Retina (tissue), 1 donor: ENCODE results near the gene KLHL35.
"Not testable (repeated sequence)": the region's sequence is repeated elsewhere in the genome, so short reads cannot be mapped to it uniquely, and the experiment has no call there.

Experiments used
- DNase-seq: peaks from one replicate; pipeline ENCODE4 v3.0.0-alpha.2; 2016

KLHL35 gene

GRCh38 chr11:75387736-75388294, 45.2 kb downstream of the KLHL35 start:
- no peak for DNase-seq

DNA sequence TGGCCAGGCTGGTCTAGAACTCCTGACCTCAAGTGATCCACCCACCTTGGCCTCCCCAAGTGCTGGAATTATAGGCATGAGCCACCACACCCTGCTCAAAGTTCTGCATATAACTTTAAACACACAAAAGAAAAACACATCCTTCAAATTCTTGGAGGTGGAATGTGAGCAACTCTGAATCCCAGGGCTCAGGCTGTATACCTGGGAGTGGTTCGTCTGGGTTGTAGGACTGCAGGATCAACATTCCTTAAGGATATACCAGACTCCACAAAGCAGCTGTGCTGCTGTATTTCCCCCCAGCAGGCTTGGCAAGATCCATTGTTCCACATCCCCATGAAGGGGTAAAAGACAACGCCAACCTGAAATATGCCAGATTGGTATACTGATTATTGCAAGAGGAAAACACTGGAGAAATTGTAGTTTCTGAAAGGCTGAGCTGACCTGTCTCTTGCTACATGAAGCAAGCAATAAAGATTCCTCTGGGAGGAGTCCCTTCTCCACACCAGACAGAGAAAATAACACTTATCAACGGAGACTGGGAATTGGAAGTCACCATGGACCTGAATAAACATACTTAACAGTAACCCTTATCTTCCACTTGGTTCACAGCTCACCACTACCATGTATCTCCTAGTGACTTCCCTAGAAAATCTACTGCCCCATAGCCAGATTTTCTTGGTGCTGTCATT, 45.9 kb downstream of the KLHL35 start:
- no peak for DNase-seq

DNA sequence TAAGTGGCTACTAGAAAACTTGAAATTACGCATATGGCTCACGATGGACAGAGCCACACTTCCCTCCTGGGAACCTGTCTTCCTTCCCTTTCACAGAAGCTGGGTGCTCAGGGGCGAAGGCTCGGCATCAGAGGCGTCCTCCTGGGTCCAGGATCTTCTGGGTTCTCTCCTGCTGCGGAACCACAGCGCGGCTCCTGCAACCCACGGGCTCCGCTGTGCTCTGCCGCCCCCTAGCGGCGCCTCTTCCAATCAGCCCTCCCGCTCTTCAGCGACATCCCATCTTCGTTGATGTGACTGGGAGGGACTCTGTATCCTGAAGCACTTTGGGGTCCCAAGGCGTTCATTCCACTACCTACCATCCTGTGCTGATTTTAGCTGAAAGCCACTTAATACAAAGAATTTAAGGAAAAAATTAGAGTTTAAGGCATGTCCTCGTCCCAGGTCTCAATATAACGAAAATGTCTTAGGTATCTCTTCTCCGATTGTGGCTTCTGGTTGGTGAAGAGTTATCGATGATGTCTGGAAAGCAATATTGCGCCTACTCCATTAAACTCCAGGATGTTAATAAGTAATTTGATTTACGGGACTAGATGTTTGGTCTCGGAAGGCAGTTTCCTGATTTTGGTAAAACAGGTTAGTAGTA, 48.4 kb downstream of the KLHL35 start:
- peak; percentile 87 for DNase-seq

DNA sequence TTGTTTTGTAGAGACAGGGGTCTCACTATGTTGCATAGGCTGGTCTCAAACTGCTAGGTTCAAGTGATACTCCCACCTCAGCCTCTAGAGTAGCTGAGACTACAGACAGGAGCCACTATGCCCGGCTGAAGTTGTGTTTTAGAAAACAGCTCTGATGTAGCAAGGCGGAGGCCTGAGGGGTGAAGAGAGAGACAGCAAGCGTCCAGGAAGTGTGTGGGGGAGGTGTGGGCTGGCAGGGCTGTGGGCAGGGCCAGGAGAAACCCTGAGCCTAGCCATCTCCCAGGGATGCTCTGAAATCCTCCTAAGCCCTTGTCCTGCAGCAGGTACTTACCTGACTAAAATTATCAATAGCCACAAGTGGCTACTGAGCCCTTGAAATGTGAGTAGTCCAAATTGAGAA, 49.8 kb downstream of the KLHL35 start:
- no peak for DNase-seq

DNA sequence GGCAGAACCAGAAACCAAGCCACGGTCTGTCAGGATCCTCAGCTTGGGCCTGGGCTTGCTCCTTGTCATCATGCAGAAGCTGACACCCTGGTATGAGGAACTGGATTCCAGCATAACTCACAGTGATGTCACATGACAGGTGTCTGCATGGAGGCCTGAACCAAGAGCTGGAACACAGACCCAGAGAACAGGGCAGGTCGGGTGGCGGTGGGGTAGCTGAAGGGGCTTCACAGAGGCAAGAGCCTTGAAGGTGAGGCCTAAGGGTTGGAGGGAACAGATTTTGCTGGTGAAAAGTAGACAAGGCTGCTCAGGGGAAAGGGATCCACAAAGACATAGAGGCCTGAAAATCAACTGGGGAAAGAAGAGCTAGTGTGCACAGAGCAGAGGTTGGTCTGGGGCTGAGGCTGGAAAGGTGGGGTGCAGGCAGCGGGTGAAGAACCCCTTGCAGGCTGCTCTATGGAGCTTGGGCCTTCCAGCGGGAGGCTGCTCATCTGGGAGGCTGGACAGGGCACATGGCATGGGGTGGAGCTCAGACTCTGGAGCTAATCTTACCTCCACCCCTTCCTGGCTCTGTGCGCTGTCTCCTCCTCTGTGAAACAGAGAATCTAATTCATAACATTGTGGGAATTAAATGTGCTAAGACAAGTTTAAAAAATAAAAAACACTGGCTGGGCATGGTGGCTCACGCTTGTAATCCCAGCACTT, 52.1 kb downstream of the KLHL35 start:
- DNase-seq = no peak

- no peak for DNase-seq
Observed at GRCh38 chr11:75380245-75380644, 52.8 kb downstream of the KLHL35 start.

DNA sequence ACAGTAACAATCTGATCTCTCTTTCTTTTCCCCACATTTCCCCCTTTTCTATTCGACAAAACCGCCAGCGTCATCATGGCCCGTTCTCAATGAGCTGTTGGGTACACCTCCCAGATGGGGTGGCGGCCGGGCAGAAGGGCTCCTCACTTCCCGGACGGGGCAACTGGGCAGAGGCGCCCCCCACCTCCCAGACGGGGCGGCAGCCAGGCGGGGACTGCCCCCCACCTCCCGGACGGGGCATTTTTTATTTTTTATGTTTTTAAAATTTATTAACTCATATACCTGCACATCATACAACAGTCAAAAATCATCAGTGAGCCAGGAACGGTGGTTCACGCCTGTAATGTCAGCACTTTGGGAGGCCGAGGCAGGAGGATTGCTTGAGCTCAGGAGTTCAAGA, 54.2 kb downstream of the KLHL35 start:
- not testable (repeated sequence) for DNase-seq

GRCh38 chr11:75376175-75376574, 56.8 kb downstream of the KLHL35 start:
- no peak for DNase-seq

- no peak for DNase-seq
Observed at GRCh38 chr11:75375626-75376025, 57.4 kb downstream of the KLHL35 start.

- DNase-seq = no peak
Observed at GRCh38 chr11:75374646-75375045, 58.4 kb downstream of the KLHL35 start.

DNA sequence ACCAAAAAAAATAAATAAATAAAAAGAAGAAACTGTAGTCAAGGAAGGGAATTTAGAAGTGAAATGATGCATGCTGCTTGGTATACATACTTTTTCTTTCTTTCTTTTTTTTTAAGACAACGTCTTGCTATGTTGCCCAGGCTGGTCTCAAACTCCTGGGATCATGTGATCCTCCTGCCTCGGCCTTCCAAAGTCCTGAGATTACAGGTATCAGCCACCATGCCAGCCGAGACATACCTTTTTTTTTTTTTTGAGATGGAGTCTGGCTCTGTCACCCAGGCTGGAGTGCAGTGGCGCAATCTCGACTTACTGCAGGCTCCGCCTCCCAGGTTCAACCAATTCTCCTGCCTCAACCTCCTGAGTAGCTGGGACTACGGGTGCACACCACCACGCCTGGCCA, 59.8 kb downstream of the KLHL35 start:
- DNase-seq = no peak
